Breast epithelium (tissue), 3 donors: Measurements from ENCODE around the gene SERPINE1.

Experiments
- CTCF ChIP-seq, 3 donors: fragments of 450-650 bp; IDR thresholded peaks; one replicate each; pipeline ENCODE4 v1.5.1; 2016 to 2017; ENCODE audit warnings: antibody characterized with exemption in 3 of 3, mild to moderate bottlenecking in 3 of 3, moderate library complexity in 3 of 3
- POLR2A ChIP-seq: fragments of 450-650 bp; IDR thresholded peaks from one replicate; pipeline ENCODE4 v1.6.1; 2016; ENCODE audit warnings: antibody characterized with exemption, mild to moderate bottlenecking, moderate library complexity

GRCh38 chr7:101164071-101164840 is 37.4 kb downstream of the SERPINE1 start:
- TF ChIP-seq POLR2A (no peak), CTCF (IDR thresholded peaks at IDR 0.05) (no peak)
